ENCODE results near the gene METTL4.

Gene METTL4, protein sequence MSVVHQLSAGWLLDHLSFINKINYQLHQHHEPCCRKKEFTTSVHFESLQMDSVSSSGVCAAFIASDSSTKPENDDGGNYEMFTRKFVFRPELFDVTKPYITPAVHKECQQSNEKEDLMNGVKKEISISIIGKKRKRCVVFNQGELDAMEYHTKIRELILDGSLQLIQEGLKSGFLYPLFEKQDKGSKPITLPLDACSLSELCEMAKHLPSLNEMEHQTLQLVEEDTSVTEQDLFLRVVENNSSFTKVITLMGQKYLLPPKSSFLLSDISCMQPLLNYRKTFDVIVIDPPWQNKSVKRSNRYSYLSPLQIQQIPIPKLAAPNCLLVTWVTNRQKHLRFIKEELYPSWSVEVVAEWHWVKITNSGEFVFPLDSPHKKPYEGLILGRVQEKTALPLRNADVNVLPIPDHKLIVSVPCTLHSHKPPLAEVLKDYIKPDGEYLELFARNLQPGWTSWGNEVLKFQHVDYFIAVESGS

DNA sequence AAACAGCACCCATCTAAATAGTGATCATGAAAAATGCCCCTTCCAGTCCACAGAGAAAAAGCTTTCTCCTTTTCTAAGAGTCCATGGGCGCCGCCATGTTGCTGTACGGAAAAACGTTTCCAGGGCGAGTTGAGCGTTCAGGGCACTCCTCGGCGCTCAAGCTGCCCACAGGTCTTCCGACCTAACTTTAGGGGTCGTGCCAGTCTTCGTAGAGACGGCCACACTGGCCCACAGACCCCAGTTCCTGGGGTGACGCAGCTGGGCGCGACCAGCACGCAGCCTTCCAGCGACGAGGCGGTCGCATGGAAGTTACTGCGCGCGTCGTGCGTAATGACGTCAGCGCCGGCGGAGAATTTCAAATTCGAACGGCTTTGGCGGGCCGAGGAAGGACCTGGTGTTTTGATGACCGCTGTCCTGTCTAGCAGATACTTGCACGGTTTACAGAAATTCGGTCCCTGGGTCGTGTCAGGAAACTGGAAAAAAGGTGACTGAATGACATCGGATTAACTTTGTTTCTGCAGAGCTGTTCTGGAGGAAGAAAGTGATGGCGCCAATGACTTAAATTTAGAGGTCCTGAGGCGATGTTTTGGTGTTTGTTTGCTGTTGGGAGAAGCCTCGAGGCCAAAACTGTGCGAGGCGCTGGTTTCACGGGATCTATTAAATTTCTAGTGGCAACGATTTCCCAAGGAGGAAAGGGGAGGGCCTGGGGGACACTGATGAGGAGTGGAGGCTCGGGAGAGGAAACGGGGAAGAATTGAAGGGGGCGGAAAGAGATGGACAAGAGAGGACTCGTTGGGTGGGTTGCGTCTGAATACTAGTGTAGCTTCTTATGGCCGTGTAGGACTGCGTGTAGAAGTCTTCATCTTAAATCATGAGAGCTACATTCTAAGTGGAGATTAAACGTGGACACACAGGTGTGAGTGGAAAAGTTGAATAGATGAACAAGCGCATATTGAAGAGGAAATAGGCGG lies at the start of gene METTL4, which contains the start of gene NDC80:
TSS of gene METTL4 (minus strand) at position 306 of the 971 bp plus-strand sequence. CDS start 4,289 bp downstream, outside the sequence.
TSS of gene NDC80 (plus strand) at position 358 of the 971 bp plus-strand sequence. CDS start 1,429 bp downstream, outside the sequence.
- DNase-seq, result peak; percentile 74

GRCh38 chr18:2618009-2618408 lies 46.7 kb upstream of the METTL4 start:
- DNase-seq, result no peak

GRCh38 chr18:2617401-2617998 lies 46.2 kb upstream of the METTL4 start:
- DNase-seq, result no peak

DNA sequence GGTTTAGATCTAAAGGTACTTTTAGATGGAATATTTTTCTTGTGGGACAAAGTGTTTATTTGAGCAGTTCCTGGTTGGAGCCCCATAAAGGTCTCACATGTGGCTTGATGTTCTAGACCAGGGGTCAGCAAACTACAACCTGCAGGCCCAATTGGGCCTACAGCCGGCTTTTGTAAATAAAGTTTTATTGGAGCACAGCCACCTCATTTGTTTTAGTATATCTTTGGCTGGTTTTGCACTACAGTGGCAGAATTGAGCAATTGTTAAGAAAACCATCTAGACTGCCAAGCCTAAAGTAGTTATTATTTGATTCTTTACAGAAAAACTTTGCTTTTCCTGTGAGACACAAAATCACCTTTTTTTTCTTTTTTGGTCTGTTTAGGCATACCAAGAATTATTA lies 41.7 kb upstream of the METTL4 start:
- DNase-seq, result no peak

GRCh38 chr18:2610549-2610948 lies 39.2 kb upstream of the METTL4 start:
- no peak for DNase-seq

GRCh38 chr18:2609604-2610003 lies 38.3 kb upstream of the METTL4 start:
- no peak for DNase-seq

- DNase-seq, result no peak
Measured at GRCh38 chr18:2606335-2606734, 35.0 kb upstream of the METTL4 start.

- no peak for DNase-seq
Measured at GRCh38 chr18:2602844-2603243, 31.5 kb upstream of the METTL4 start.

DNA sequence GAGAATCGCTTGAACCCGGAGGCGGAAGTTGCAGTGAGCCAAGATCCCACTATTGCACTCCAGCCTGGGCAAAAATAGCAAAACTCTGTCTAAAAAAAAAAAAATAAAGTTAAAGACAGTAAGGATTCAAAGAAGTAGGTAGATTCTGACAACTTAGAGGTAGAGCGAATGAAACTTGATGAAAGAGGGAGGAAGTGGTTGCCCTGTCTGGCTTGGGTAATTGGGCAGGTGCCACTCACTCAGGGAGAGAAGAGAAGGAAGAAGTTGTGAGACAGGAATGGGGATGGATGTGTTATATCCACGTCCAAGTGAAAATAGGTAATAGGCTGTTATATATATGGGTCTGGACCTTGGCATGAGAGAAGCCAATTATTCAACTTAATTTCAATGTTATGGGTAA lies 26.3 kb upstream of the METTL4 start:
- no peak for DNase-seq

- no peak for DNase-seq
Measured at GRCh38 chr18:2590303-2590702, 19.0 kb upstream of the METTL4 start.

- no peak for DNase-seq
Measured at GRCh38 chr18:2589345-2590068, 18.2 kb upstream of the METTL4 start.

DNA sequence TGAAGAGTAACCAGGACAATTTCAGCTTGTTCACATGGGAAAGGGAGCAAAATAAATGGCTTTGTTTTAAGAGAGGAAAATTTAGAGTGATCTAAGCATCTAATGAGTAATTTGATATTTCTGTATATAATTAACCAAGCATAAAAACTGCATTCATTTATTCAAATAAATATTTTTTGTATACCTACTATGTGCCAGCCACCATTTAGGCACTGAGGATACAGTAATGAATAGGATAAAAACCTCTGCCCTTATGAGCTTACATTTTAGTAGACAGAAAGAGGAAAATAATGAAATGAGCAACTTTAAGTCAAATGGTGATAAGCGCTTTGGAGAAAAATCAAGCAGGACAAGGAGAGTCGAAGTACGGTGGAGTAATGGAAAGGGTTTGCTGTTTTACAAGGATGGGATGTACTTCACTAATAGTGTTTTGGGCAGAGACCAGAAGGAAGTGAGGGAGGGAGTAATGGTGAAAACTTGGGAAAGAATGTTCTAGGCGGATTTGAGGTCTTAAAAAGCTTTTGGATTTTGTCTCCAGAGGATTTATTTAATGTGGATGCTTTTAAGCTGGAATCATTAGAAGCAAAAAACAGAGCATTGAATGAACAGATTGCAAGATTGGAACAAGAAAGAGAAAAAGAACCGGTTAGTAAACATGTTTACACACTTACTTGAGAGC lies 17.5 kb upstream of the METTL4 start:
- no peak for DNase-seq

DNA sequence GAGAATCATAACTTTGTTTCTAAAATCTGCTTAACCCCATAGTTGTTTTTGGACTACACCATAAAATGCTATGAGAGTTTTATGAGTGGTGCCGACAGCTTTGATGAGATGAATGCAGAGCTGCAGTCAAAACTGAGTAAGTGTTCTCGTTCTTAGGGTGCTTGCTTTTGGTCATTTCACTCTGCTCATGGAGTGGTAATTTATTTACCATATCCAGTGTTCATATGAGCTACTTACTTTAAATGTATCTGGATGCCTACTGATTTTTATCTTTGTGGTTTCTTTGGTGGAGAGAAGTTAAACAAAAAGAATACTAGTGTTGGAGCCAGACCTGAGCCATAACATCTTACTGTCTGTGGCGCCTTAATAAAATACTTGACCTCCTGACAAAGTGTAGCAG lies 16.5 kb upstream of the METTL4 start:
- no peak for DNase-seq

DNA sequence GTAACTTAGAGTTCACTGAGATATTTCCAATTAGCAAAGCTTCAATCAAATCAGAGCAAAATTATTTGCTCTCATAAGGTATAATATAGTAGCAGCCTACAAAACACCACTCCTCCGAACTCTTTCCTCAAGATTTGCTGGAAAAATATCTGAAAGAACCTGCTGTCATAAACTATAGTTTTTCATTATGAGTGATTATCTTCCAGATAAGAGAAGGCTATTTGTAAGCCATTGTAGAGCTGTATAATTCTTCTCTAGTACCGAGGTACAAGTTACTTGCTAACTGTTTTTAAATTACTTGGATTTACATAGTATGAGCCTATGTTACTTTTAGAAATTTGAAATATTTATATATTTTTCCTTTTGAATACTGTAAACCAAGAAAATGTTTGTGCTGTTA lies 2.1 kb upstream of the METTL4 start:
- no peak for DNase-seq

DNA sequence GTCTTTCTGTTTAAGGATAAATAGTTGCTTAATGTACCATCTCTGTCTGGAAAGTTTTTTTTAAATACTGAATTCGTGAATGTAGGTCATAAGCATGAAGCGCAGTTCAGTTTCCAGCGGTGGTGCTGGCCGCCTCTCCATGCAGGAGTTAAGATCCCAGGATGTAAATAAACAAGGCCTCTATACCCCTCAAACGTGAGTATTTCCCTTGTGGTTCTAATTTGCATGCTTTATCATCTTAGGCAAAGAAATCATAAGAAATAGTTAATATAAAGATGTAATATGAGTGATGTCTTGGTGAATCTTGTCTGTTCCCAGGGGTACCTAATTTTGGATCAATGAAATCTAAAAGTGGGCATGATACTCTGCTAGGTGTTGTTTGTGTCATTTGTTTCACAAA lies 1.6 kb upstream of the METTL4 start:
- no peak for DNase-seq

DNA sequence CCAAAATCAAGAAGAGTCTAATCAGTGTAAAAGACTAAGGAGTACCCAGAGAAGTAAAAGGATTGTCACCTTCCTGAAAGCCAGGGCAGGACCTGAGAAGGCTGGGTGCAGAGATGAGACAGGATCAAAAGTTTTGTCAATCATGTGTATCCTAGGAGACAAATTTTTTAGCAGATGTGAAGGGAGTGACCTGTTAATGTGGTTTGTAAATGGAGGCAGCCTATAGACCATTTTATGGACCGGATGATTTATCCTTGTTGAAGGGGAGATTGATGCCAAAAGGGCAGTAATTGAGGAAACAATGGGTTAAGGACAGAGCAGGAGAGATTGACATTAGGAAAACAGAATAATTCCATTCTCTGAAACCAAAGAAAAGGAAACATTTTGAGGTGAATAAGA lies 865 bp upstream of the METTL4 start:
- no peak for DNase-seq

DNA sequence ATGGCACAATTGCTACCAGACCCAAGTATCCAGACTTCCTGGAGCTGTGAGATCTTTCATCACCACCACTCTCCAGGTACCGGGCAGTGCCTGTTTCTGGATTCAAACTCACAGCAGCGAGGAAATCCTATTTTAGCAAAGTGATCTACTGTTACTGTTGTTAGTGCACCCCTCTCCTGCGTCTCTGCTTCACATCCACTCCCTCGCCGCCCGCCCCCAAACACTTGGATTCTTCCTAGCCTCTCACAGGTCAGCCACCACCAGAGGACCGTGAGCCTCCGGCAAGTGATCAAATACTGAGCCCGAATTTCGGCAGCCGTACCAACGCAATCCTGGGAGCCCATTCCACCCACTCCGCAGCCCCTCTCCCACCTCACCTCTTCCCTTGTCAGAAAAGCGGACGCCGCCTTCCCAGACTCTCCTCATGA lies 519 bp downstream of the METTL4 start:
- DNase-seq, result peak; percentile 73

GRCh38 chr18:2569338-2570207 lies 1.7 kb downstream of the METTL4 start:
- no peak for DNase-seq

DNA sequence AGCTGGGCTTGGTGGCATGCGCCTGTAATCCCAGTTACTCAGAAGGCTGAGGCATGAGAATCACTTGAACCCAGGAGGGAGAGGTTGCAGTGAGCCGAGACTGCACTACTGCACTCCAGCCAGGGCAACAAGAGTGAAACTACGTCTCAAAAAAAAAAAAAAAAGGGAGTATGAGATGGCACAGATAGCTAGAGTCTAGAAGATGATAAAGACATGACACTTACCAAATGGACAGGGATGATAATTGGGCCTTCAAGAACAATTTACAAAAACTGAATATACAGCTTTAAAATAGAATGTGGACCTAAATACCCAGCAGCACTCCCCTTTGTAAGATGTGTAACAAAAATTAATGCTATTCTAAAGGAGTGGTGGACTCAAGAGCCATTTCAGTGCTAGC lies 2.7 kb downstream of the METTL4 start:
- DNase-seq, result no peak

DNA sequence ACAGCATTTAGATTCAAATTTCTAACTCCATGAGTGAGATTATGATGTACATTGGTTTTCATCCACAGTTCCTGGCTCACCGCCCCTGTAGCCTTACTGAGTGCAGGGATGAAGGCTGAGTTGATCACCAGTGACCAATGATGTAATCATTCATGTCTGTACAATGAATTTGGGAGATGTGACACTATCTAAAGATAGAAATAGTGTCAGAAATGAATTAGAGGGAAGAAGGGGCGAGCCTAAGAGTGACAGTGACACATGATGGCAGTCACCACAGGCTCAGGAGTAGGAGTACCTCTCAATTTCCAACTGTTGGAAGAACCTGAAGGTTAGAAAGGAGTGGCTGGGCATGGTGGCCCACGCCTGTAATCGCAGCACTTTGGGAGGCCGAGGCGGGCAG lies 3.2 kb downstream of the METTL4 start:
- DNase-seq, result no peak

GRCh38 chr18:2564373-2564772 lies 6.9 kb downstream of the METTL4 start:
- no peak for DNase-seq

Measured in DMS 273 treated with DMSO at 0.1 percent for 48 hours (cell line).